Activated CD4-positive, alpha-beta T cell treated with anti-CD3 and anti-CD28 coated beads, Interleukin-10, Interleukin-2, amounts not matched to agents 100 ng/mL and 50 ng/mL, durations not matched to agents 16 hours and 8 hours (primary cell): ENCODE results near the gene ARIH1.

Source experiments
- DNase-seq: peaks from one replicate; pipeline ENCODE4 v3.0.0-alpha.2; 2020

The ARIH1 gene

GRCh38 chr15:72487070-72487797 lies 13.1 kb downstream of the ARIH1 start:
- DNase-seq, result no peak

GRCh38 chr15:72488558-72488957 lies 14.4 kb downstream of the ARIH1 start:
- DNase-seq, result no peak

- DNase-seq, result no peak
Measured at GRCh38 chr15:72489943-72490554, 15.9 kb downstream of the ARIH1 start.

- DNase-seq, result no peak
Measured at GRCh38 chr15:72491768-72492167, 17.6 kb downstream of the ARIH1 start.

- no peak for DNase-seq
Measured at GRCh38 chr15:72492733-72493132, 18.6 kb downstream of the ARIH1 start.

GRCh38 chr15:72493220-72493619 lies 19.1 kb downstream of the ARIH1 start:
- DNase-seq, result no peak

GRCh38 chr15:72495007-72495406 lies 20.9 kb downstream of the ARIH1 start:
- no peak for DNase-seq

GRCh38 chr15:72496783-72497182 lies 22.7 kb downstream of the ARIH1 start:
- no peak for DNase-seq

GRCh38 chr15:72497402-72497801 lies 23.3 kb downstream of the ARIH1 start:
- no peak for DNase-seq

GRCh38 chr15:72502220-72502809 lies 28.2 kb downstream of the ARIH1 start:
- no peak for DNase-seq

- DNase-seq, result no peak
Measured at GRCh38 chr15:72503147-72503546, 29.0 kb downstream of the ARIH1 start.

GRCh38 chr15:72507402-72508092 lies 33.4 kb downstream of the ARIH1 start:
- DNase-seq, result no peak

GRCh38 chr15:72509484-72509883 lies 35.4 kb downstream of the ARIH1 start:
- DNase-seq, result no peak

GRCh38 chr15:72511536-72511935 lies 37.4 kb downstream of the ARIH1 start:
- no peak for DNase-seq

- no peak for DNase-seq
Measured at GRCh38 chr15:72515591-72516389, 41.7 kb downstream of the ARIH1 start.

GRCh38 chr15:72516777-72517176 lies 42.6 kb downstream of the ARIH1 start:
- no peak for DNase-seq

GRCh38 chr15:72521682-72522081 lies 47.6 kb downstream of the ARIH1 start:
- DNase-seq, result no peak

- peak; percentile 6 for DNase-seq
Measured at GRCh38 chr15:72532991-72533601, 59.0 kb downstream of the ARIH1 start.

- DNase-seq, result peak; percentile 55
Measured at GRCh38 chr15:72534523-72534922, 60.4 kb downstream of the ARIH1 start.

- DNase-seq, result no peak
Measured at GRCh38 chr15:72535911-72536310, 61.8 kb downstream of the ARIH1 start.

GRCh38 chr15:72536506-72536905 lies 62.4 kb downstream of the ARIH1 start:
- no peak for DNase-seq

- DNase-seq, result no peak
Measured at GRCh38 chr15:72538931-72539330, 64.8 kb downstream of the ARIH1 start.
